Endothelial cell of umbilical vein (primary cell): Measurements from ENCODE around the gene CPZ.

ENCODE experiments used
- EZH2 ChIP-seq: IDR thresholded peaks from 2 replicates; pipeline ENCODE4 v1.6.1; 2012; ENCODE audit warnings: borderline replicate concordance, low read depth, mild to moderate bottlenecking, moderate library complexity, low read length, inconsistent platforms; ENCODE audit not compliant: severe bottlenecking
- FOS ChIP-seq: IDR thresholded peaks from 2 replicates; pipeline ENCODE4 v1.6.1; 2011; ENCODE audit warnings: mild to moderate bottlenecking, low read length, moderate library complexity, borderline replicate concordance; ENCODE audit not compliant: insufficient read depth
- GATA2 ChIP-seq: IDR thresholded peaks from 2 replicates; pipeline ENCODE4 v1.7.0; 2011; ENCODE audit warnings: low read depth, mild to moderate bottlenecking, moderate library complexity, mixed read lengths, low read length; ENCODE audit not compliant: insufficient read length, insufficient read depth
- MYC ChIP-seq: IDR thresholded peaks from one replicate; pipeline ENCODE4 v1.6.1; 2011; ENCODE audit warnings: mild to moderate bottlenecking, low read depth, low read length
- POLR2A ChIP-seq: IDR thresholded peaks from 2 replicates; pipeline ENCODE4 v1.6.1; 2012; ENCODE audit warnings: low read depth, mild to moderate bottlenecking, control low read depth, low read length
- POLR2AphosphoS5 ChIP-seq: IDR thresholded peaks from 2 replicates; pipeline ENCODE4 v1.6.1; 2012; ENCODE audit warnings: low read depth, mild to moderate bottlenecking, control low read depth, low read length, moderate library complexity; ENCODE audit not compliant: insufficient read depth
- TF ChIP-seq, protein P1 (sequence below), 2 donors: IDR thresholded peaks; 1 replicate in 1 of 2; 2 replicates in 1 of 2; pipeline ENCODE4 v1.5.1; 2011; ENCODE audit warnings: low read length in 2 of 2, mild to moderate bottlenecking in 2 of 2, moderate library complexity in 2 of 2, control low read depth in 1 of 2, inconsistent platforms in 1 of 2, low read depth in 1 of 2; ENCODE audit not compliant: insufficient read depth in 1 of 2; ENCODE audit errors: extremely low read depth in 1 of 2
- TF ChIP-seq, protein P2 (sequence below): IDR thresholded peaks from 2 replicates; pipeline ENCODE4 v1.6.1; 2011; ENCODE audit not compliant: insufficient read depth, insufficient read length

DNA sequence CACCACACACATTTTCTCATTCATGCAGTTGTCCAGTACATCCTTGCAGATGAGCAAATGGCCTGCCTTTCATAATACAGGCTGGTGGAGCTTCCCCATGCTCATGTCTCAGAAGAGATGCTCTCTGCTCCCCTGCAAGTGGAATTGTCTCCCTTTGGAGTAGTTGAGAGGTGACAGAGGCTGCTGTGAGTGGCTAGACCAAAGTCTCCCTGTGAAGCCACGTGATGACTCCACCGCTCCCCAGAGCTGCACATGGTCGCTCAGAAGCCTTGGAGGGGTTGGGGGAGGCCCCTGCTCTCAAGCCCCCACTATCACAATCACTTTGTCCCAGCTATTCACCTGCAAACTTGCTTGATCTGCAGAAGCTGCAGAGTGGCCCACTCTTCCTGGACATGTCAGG is 13.8 kb upstream of the CPZ start:
- TF ChIP-seq POLR2A: no peak
- TF ChIP-seq, protein P1, sequence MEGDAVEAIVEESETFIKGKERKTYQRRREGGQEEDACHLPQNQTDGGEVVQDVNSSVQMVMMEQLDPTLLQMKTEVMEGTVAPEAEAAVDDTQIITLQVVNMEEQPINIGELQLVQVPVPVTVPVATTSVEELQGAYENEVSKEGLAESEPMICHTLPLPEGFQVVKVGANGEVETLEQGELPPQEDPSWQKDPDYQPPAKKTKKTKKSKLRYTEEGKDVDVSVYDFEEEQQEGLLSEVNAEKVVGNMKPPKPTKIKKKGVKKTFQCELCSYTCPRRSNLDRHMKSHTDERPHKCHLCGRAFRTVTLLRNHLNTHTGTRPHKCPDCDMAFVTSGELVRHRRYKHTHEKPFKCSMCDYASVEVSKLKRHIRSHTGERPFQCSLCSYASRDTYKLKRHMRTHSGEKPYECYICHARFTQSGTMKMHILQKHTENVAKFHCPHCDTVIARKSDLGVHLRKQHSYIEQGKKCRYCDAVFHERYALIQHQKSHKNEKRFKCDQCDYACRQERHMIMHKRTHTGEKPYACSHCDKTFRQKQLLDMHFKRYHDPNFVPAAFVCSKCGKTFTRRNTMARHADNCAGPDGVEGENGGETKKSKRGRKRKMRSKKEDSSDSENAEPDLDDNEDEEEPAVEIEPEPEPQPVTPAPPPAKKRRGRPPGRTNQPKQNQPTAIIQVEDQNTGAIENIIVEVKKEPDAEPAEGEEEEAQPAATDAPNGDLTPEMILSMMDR (IDR thresholded peaks at IDR 0.05; ENCODE audit: extremely low read depth in 1 of 2, insufficient read depth in 1 of 2, low read depth in 1 of 2, low read length in 2 of 2): no peak
- no peak for TF ChIP-seq MYC
- TF ChIP-seq, protein P2, sequence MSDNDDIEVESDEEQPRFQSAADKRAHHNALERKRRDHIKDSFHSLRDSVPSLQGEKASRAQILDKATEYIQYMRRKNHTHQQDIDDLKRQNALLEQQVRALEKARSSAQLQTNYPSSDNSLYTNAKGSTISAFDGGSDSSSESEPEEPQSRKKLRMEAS: no peak
- no peak for TF ChIP-seq FOS
- TF ChIP-seq GATA2: no peak
- TF ChIP-seq EZH2: no peak
- TF ChIP-seq POLR2AphosphoS5: no peak
